Activated CD4-positive, alpha-beta memory T cell treated with anti-CD3 and anti-CD28 coated beads, Interleukin-2, amount 10 ng/mL, durations not matched to agents 7 days and 5 days (primary cell): ENCODE data around the gene OLFM1. TPM values are rescaled to one million over a fixed set of nuclear protein-coding genes. Genes with fewer than 3 reads are reported as not detected.

Experiments used
- CTCF ChIA-PET: fragments of 350-600 bp; sonication (Branson Sonifier 250); formaldehyde crosslinking; loops from one replicate; lab custom pipeline; 2021; ENCODE audit warnings: antibody characterized with exemption, inconsistent platforms; lab: Charles Lee
- POLR2A ChIA-PET: fragments of 350-600 bp; sonication (Branson Sonifier 250); formaldehyde crosslinking; loops from one replicate; lab custom pipeline; 2021; ENCODE audit warnings: antibody characterized with exemption; lab: Charles Lee
- DNase-seq: peaks from one replicate; pipeline ENCODE4 v3.0.0-alpha.2; 2020
- H3K27ac Mint-ChIP-seq: one replicate; pipeline ENCODE4 v1.8.0; 2021; ENCODE audit warnings: mild to moderate bottlenecking, mixed read lengths
- H3K27me3 Mint-ChIP-seq: one replicate; pipeline ENCODE4 v1.8.0; 2021; ENCODE audit warnings: mixed read lengths
- H3K36me3 Mint-ChIP-seq: one replicate; pipeline ENCODE4 v1.8.0; 2021; ENCODE audit warnings: low read depth, mixed read lengths
- H3K4me1 Mint-ChIP-seq: one replicate; pipeline ENCODE4 v1.8.0; 2021; ENCODE audit warnings: mixed read lengths
- H3K4me3 Mint-ChIP-seq: one replicate; pipeline ENCODE4 v1.8.0; 2021; ENCODE audit warnings: mild to moderate bottlenecking, mixed read lengths
- H3K9me3 Mint-ChIP-seq: one replicate; pipeline ENCODE4 v1.8.0; 2021; ENCODE audit warnings: mixed read lengths
- total RNA-seq, 2 experiments: library from RNA; stranded (reverse); gene quantifications; one replicate each; pipeline ENCODE4 v1.2.3, GENCODE V29; 2021

Gene OLFM1
- total RNA-seq, 2 experiments from 2014 or later, result not detected

- no peak for DNase-seq
- CTCF ChIA-PET, result no interaction called here
- Mint-ChIP-seq H3K9me3 (no peaks in the 10 kb centered on the region), H3K4me3 (no peak overlapping the region), H3K4me1 (no peaks in the 10 kb centered on the region), H3K36me3 (no peaks in the 10 kb centered on the region), H3K27ac (no peak overlapping the region), H3K27me3 (peaks cover 21% of the 10 kb centered on the region)
- POLR2A ChIA-PET, result no interaction called here
Measured at GRCh38 chr9:135076143-135076875, 11.2 kb upstream of the OLFM1 start.

DNA sequence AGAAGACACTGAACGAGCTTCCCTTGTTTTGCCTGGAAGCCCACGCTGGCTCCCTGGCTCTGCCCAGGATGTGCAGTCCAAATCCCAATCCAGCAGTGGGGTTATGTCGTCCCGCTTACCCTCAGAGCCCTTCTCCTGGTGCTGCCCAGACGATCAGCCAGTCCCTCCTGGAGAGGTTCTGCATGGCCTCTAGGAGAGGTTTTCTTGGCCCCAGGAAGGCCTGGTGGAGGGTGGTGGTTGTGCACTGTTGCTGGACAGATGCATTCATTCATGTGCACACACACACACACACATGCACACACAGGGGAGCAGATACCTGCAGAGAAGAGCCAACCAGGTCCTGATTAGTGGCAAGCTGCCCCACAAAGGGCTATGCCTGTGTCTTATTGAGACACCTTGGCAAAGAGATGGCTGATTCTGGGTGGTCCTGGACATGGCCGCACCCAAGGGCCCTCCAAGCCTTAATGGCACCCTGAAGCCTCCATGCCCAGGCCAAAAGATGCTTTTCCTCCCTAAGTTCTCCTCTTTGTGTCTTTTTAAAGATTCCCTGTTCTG is 10.5 kb upstream of the OLFM1 start:
- no peak overlapping the region for H3K27ac Mint-ChIP-seq
- ChIA-PET CTCF (no interaction called here), POLR2A (no interaction called here)
- DNase-seq, result no peak
- no peaks in the 10 kb centered on the region for H3K36me3 Mint-ChIP-seq
- H3K4me3 Mint-ChIP-seq, result no peak overlapping the region
- no peaks in the 10 kb centered on the region for H3K9me3 Mint-ChIP-seq
- H3K27me3 Mint-ChIP-seq, result peaks cover 21% of the 10 kb centered on the region
- H3K4me1 Mint-ChIP-seq, result no peaks in the 10 kb centered on the region

DNA sequence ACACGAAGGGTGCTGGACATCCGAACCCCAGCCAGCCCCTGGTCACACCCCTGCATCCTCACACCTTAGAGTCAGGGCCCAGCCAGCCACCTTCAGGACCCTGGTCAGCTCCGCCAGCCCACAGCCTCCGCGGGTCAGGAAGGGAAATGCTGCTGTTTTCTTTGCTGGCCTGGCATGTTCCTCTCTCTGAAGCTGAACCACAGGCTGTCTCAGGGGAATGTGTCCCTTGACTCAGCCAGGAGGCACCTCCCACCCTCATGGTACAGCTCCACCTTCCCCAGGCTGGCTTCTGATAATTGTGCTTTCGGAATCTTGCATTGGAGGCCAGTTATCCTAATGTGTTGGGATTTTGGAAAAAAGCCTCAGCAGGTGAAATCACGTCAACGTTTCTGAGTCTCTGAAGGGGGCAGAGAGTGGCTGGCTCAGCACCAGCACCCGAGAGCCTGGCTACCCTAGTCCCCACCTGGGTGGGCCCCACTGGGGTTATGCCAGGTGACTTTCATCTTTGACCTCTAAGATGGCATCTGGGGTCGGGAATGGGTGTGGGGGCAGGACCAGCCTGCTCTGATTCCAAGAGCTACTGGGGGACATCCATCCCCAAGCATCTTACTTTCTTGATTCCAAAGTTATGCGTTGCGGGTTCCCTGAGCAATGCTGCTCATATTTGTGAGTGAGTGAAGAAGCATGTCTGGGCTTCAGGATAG is 9.8 kb upstream of the OLFM1 start:
- Mint-ChIP-seq H3K27me3 (peaks cover 21% of the 10 kb centered on the region), H3K4me3 (no peak overlapping the region), H3K9me3 (no peaks in the 10 kb centered on the region), H3K4me1 (no peaks in the 10 kb centered on the region), H3K36me3 (no peaks in the 10 kb centered on the region), H3K27ac (no peak overlapping the region)
- CTCF ChIA-PET, result no interaction called here
- no peak for DNase-seq
- POLR2A ChIA-PET, result no interaction called here

GRCh38 chr9:135078361-135078821 is 9.1 kb upstream of the OLFM1 start:
- Mint-ChIP-seq H3K9me3 (no peaks in the 10 kb centered on the region), H3K27ac (no peak overlapping the region), H3K27me3 (peaks cover 25% of the 10 kb centered on the region), H3K36me3 (no peaks in the 10 kb centered on the region), H3K4me3 (no peak overlapping the region), H3K4me1 (no peaks in the 10 kb centered on the region)
- POLR2A ChIA-PET, result no interaction called here
- no peak for DNase-seq
- CTCF ChIA-PET, result no interaction called here

GRCh38 chr9:135079018-135079417 is 8.4 kb upstream of the OLFM1 start:
- Mint-ChIP-seq H3K36me3 (no peaks in the 10 kb centered on the region), H3K27ac (no peak overlapping the region), H3K27me3 (peaks cover 24% of the 10 kb centered on the region), H3K4me1 (no peaks in the 10 kb centered on the region), H3K4me3 (no peak overlapping the region), H3K9me3 (no peaks in the 10 kb centered on the region)
- ChIA-PET POLR2A (no interaction called here), CTCF (no interaction called here)
- no peak for DNase-seq

- H3K4me1 Mint-ChIP-seq, result no peaks in the 10 kb centered on the region
- H3K27me3 Mint-ChIP-seq, result peaks cover 20% of the 10 kb centered on the region
- H3K36me3 Mint-ChIP-seq, result no peaks in the 10 kb centered on the region
Measured at GRCh38 chr9:135079676-135080075, 7.8 kb upstream of the OLFM1 start.

GRCh38 chr9:135080286-135081263 is 6.9 kb upstream of the OLFM1 start:
- CTCF ChIA-PET, result no interaction called here
- POLR2A ChIA-PET, result no interaction called here
- H3K27ac Mint-ChIP-seq, result no peak overlapping the region

More at GRCh38 chr9:135079676-135080075, 7.8 kb upstream of the OLFM1 start:
- ChIA-PET POLR2A (no interaction called here), CTCF (no interaction called here)
- Mint-ChIP-seq H3K9me3 (no peaks in the 10 kb centered on the region), H3K4me3 (no peak overlapping the region), H3K27ac (no peak overlapping the region)
- no peak for DNase-seq

DNA sequence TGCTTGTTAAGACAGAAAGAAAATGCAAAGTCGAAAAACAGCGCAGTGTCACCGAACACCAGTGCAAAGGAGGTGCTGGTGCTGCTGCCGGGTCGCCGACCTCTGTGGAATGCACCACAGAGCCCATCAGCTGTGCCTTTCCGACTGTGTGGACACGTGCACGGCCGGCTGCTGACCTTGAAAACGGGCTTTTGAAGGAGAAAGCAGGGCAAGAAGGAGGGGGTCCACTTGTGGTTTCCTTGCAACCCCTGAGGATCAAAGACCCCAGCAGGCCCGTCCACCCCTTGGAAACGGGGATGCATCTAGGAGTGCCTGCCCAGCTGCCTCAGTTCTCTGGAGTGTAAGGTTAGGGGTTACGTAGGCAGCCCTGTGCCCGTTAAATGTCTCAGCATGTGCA is 6.2 kb upstream of the OLFM1 start:
- H3K9me3 Mint-ChIP-seq, result no peaks in the 10 kb centered on the region
- CTCF ChIA-PET, result no interaction called here
- peaks cover 24% of the 10 kb centered on the region for H3K27me3 Mint-ChIP-seq
- H3K36me3 Mint-ChIP-seq, result peaks cover 2% of the 10 kb centered on the region
- DNase-seq, result no peak
- no peak overlapping the region for H3K27ac Mint-ChIP-seq
- H3K4me1 Mint-ChIP-seq, result peaks cover 3% of the 10 kb centered on the region
- no peak overlapping the region for H3K4me3 Mint-ChIP-seq
- POLR2A ChIA-PET, result no interaction called here

More at GRCh38 chr9:135080286-135081263, 6.9 kb upstream of the OLFM1 start:
- Mint-ChIP-seq H3K36me3 (no peaks in the 10 kb centered on the region), H3K27me3 (peaks cover 21% of the 10 kb centered on the region), H3K9me3 (no peaks in the 10 kb centered on the region), H3K4me1 (no peaks in the 10 kb centered on the region), H3K4me3 (no peak overlapping the region)
- no peak for DNase-seq

DNA sequence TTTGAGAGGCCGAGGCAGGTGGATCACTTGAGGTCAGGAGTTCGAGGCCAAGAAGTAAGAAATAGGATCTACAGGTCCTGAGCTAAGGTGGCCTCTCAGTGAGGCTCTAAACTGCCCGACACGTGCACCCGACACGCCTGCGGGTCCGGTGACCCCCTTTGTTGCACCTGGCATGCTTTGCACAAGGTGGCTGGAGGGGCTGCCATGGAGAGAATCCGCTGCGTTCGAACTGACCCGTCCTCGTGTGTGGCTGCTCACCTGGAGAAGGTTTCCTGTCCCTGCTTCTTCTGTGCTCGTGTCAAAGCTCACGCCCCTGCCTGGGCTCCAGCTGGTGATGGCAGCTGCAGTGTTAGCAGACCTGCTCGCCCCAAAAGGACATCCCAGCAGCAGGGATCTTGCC is 5.7 kb upstream of the OLFM1 start:
- CTCF ChIA-PET, result no interaction called here
- Mint-ChIP-seq H3K4me3 (no peak overlapping the region), H3K27ac (no peak overlapping the region)

GRCh38 chr9:135082536-135082935 is 4.9 kb upstream of the OLFM1 start:
- peaks cover 19% of the 10 kb centered on the region for H3K27me3 Mint-ChIP-seq
- H3K4me1 Mint-ChIP-seq, result peaks cover 4% of the 10 kb centered on the region
- no peak overlapping the region for H3K27ac Mint-ChIP-seq
- no peak overlapping the region for H3K4me3 Mint-ChIP-seq
- no peaks in the 10 kb centered on the region for H3K9me3 Mint-ChIP-seq
- no peak for DNase-seq
- H3K36me3 Mint-ChIP-seq, result peaks cover 2% of the 10 kb centered on the region
- CTCF ChIA-PET, result no interaction called here
- POLR2A ChIA-PET, result no interaction called here

More for the DNA sequence above, 5.7 kb upstream of the OLFM1 start:
- DNase-seq, result no peak
- POLR2A ChIA-PET, result no interaction called here
- H3K4me1 Mint-ChIP-seq, result peaks cover 4% of the 10 kb centered on the region
- H3K9me3 Mint-ChIP-seq, result no peaks in the 10 kb centered on the region
- H3K36me3 Mint-ChIP-seq, result peaks cover 2% of the 10 kb centered on the region
- peaks cover 24% of the 10 kb centered on the region for H3K27me3 Mint-ChIP-seq

GRCh38 chr9:135083241-135083810 is 4.1 kb upstream of the OLFM1 start:
- H3K4me1 Mint-ChIP-seq, result peaks cover 4% of the 10 kb centered on the region
- H3K27me3 Mint-ChIP-seq, result peaks cover 18% of the 10 kb centered on the region
- CTCF ChIA-PET, result no interaction called here
- H3K9me3 Mint-ChIP-seq, result no peaks in the 10 kb centered on the region
- no peak overlapping the region for H3K27ac Mint-ChIP-seq
- no peak overlapping the region for H3K4me3 Mint-ChIP-seq
- POLR2A ChIA-PET, result no interaction called here
- no peak for DNase-seq
- H3K36me3 Mint-ChIP-seq, result peaks cover 2% of the 10 kb centered on the region

- Mint-ChIP-seq H3K36me3 (peaks cover 2% of the 10 kb centered on the region), H3K9me3 (no peaks in the 10 kb centered on the region), H3K27ac (no peak overlapping the region), H3K4me3 (no peak overlapping the region), H3K4me1 (peaks cover 4% of the 10 kb centered on the region), H3K27me3 (peaks cover 20% of the 10 kb centered on the region)
- ChIA-PET CTCF (no interaction called here), POLR2A (no interaction called here)
- no peak for DNase-seq
Measured at GRCh38 chr9:135083831-135084230, 3.6 kb upstream of the OLFM1 start.
